ENCODE measurements around the gene LBHD2. TPM values are rescaled to one million over a fixed set of nuclear protein-coding genes. Genes with fewer than 3 reads are reported as not detected.
A peak's percentile ranks its signal among the peaks of the same experiment; 100 is the strongest.

Gene LBHD2
- total RNA-seq, 1 donor from 2014 or later: not detected

DNA sequence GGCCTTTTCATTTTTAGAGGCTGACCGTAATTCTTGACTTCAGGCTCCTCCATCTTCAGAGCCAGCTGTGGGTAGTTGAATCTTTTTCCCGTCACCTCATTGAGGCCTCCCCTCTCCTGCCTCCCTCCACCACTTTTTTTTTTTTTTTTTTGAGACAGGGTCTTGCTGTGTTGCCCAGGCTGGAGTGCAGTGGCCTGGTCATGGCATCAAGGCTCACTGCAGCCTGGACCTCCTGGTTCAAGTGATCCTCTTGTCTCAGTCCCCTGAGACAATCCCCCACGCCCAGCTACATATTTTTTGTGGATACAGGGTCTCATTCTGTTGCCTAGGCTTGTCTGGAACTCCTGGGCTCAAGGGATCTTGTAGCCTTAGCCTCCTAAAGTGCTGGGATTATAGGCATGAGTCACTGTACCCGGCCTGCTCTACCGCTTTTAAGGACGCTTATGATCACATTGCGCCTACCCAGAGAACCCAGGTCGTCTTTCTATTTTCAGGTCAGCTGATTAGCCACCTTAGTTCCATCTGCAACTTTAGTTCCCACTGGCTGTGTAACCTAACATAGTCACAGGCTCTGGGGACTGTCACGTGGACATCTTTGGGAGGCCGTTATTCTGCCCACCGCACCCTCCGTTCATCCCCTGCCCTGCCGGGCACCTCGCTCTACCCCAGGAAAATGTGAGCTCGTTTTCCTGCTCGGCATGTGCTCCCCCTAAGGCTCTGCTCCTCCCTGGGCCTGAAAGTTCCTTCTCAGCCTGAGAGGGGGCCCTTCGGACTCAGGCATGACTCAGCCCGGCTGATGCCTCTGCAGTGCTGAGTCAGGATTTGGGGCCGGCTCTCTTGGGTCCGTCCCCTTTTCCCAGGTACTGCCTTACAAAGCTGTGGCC, 52.6 kb downstream of the LBHD2 start:
- TF ChIP-seq, protein P1, sequence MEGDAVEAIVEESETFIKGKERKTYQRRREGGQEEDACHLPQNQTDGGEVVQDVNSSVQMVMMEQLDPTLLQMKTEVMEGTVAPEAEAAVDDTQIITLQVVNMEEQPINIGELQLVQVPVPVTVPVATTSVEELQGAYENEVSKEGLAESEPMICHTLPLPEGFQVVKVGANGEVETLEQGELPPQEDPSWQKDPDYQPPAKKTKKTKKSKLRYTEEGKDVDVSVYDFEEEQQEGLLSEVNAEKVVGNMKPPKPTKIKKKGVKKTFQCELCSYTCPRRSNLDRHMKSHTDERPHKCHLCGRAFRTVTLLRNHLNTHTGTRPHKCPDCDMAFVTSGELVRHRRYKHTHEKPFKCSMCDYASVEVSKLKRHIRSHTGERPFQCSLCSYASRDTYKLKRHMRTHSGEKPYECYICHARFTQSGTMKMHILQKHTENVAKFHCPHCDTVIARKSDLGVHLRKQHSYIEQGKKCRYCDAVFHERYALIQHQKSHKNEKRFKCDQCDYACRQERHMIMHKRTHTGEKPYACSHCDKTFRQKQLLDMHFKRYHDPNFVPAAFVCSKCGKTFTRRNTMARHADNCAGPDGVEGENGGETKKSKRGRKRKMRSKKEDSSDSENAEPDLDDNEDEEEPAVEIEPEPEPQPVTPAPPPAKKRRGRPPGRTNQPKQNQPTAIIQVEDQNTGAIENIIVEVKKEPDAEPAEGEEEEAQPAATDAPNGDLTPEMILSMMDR (IDR thresholded peaks at IDR 0.05; ENCODE audit: borderline replicate concordance): no peak
- intact Hi-C loops (cut with micrococcal nuclease): no loop called here
- Histone ChIP-seq H3K4me3 (no peak overlapping the region), H3K27ac (replicated peaks) (peak overlapping the region; percentile 51), H3K9me3 (replicated peaks) (no peaks in the 10 kb centered on the region), H3K36me3 (peaks cover 40% of the 10 kb centered on the region), H3K4me1 (peaks cover 45% of the 10 kb centered on the region), H3K27me3 (ENCODE audit: low read depth) (no peaks in the 10 kb centered on the region)
- DNase-seq: no peak

DNA sequence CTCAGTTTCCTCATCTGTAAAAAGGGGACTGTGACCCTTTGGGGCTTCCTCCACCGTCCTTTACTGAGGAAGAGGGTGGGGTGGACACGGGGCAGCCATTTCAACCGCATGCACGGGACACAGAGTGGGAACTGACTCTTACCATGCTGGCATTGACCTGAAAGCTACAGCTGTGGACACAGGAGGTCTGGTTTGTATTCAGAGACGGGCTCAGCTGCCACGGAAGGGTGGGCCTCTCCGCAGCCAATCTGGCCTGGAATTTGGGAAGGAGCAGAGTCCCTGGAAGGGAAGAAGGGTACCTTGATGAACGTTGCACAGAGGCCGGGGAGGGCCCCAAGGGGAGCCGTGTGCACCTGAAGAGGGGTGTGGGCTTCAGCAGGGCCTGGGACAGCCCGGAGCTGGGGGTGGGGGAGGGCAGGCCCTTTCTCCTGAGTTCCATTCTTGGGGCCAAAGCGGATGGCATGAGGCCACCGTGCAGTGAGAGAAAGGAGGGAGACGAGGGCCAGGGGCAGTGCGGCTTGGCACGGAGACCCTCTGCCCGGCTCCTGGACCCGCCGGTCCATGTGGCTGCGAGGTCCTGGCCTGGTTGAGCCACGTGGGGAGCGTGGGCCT, 53.8 kb downstream of the LBHD2 start:
- Histone ChIP-seq H3K4me1 (peaks cover 33% of the 10 kb centered on the region), H3K27ac (replicated peaks) (peak overlapping the region; percentile 51), H3K27me3 (ENCODE audit: low read depth) (peaks cover 9% of the 10 kb centered on the region), H3K4me3 (no peak overlapping the region), H3K36me3 (peaks cover 33% of the 10 kb centered on the region), H3K9me3 (replicated peaks) (no peaks in the 10 kb centered on the region)
- intact Hi-C loops (cut with micrococcal nuclease): no loop called here
- TF ChIP-seq, protein P1 (IDR thresholded peaks at IDR 0.05; ENCODE audit: borderline replicate concordance): no peak
- no peak for DNase-seq

DNA sequence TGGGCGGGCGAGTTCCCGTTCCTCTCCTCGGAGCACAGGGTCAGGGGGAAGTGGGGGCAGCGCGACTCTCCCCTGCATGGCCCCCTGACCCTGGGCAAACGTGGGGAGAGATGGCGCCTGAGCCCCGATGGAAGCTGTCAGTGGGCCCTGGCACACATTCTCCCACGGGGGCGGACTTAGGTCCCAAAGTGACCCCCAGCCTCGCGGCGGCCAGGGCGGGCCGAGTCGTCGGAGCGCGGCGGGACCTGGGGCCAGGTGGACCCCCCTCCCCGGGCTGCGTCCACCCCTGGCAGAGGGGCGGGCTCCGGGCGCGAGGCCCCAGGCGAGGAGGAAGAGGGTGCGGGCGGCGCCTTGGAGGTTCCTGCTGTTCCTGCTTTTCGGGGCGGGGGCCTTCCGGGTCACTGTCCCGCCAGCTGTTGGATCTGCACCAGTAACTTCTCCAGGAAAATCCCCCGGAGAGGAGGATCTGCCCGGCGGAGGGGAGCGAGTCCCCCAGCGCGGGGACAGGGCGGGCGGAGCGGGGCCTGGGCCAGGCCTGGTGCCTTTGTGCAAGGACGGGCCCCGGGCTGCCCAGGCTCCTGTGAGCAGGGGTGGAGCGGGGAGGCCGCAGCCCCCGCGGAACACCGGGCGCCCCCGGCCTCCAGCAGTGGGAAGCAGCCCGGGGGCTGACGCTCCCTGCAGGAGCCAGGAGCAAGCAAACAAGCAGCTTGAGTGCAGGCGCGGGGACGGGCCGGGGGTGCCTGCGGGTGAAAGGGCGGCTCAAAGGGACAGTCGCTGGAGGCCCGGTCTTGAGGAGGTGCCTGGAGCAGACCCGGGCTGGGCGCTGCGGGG, 54.5 kb downstream of the LBHD2 start:
- Histone ChIP-seq H3K27me3 (ENCODE audit: low read depth) (peaks cover 16% of the 10 kb centered on the region), H3K36me3 (peaks cover 25% of the 10 kb centered on the region), H3K4me1 (peaks cover 33% of the 10 kb centered on the region), H3K4me3 (peak overlapping the region; percentile 46), H3K27ac (replicated peaks) (peak overlapping the region; percentile 51), H3K9me3 (replicated peaks) (no peaks in the 10 kb centered on the region)
- intact Hi-C loops (cut with micrococcal nuclease): no loop called here
- TF ChIP-seq, protein P1 (IDR thresholded peaks at IDR 0.05; ENCODE audit: borderline replicate concordance): no peak
- no peak for DNase-seq

DNA sequence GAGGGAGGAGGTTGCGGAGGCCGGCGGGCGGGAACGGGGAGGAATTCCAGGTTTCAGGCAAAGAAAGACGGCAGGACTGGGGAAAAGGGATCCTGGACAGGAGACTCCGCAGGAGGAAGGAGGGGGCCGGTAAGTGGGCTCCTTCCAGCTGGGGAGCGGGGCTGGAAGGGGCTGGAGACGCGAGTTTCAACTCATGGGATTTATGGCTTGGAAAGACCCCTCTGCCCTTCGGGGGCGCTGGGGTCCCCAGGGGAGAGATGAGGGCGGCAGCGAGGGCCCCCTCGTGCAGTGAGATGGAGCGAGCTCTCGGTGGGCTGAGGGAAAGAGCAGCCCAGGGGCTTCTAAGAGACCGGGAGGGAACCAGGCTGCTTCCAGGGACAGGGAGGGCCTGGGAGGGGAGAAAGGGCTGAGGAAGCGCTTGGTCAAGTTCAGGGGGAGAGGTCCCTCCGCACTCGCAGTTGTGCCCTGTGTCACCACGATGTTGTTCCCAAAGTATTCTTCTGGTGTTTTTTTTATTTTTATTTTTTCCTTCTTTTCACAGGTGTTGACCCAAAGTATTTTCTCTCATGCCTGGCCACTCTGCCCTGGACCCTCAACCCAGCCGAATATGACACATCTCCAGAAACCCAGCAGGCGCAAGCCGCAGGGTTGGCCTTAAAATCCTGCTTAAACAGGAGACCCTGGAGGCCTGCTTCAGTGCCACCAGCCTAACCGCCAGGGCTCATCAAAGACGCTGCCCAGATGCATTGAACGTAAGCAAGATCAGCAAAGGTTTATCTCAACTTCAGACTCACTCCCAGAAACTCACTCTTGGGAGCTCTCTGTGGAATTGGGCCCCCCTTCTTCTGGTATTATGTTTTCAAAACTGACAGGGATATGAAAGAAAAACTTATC, 55.4 kb downstream of the LBHD2 start:
- Histone ChIP-seq H3K9me3 (replicated peaks) (no peaks in the 10 kb centered on the region), H3K4me1 (peaks cover 33% of the 10 kb centered on the region), H3K4me3 (peak overlapping the region; percentile 46), H3K36me3 (peaks cover 17% of the 10 kb centered on the region), H3K27me3 (ENCODE audit: low read depth) (peaks cover 24% of the 10 kb centered on the region), H3K27ac (replicated peaks) (peak overlapping the region; percentile 51)
- TF ChIP-seq, protein P1 (IDR thresholded peaks at IDR 0.05; ENCODE audit: borderline replicate concordance): no peak
- intact Hi-C loops (cut with micrococcal nuclease): no loop called here
- no peak for DNase-seq

Other genes with a start within 250 kb of the LBHD2 start
- not detected for gene AMN, start 161.5 kb upstream of the LBHD2 start, total RNA-seq
- 67.1 TPM for gene CDC42BPB, start 26.7 kb upstream of the LBHD2 start, total RNA-seq
- 0.66 TPM for gene EXOC3L4, start 10.5 kb downstream of the LBHD2 start, total RNA-seq
- 40.1 TPM for gene TNFAIP2, start 39.3 kb downstream of the LBHD2 start, total RNA-seq

All from left ventricle myocardium inferior (tissue), 1 donor.